IPS-NIHi11 (cell line): ENCODE measurements around the gene CSNK1D.

Experiments used
- DNase-seq: peaks from one replicate; pipeline ENCODE4 v3.0.0; 2012; ENCODE audit warnings: mixed read lengths, low spot score

CSNK1D gene

GRCh38 chr17:82310877-82311276, 37.4 kb upstream of the CSNK1D start:
- no peak for DNase-seq

GRCh38 chr17:82309656-82310570, 36.4 kb upstream of the CSNK1D start:
- DNase-seq: no peak

GRCh38 chr17:82305727-82306300, 32.3 kb upstream of the CSNK1D start:
- no peak for DNase-seq

GRCh38 chr17:82304826-82305726, 31.6 kb upstream of the CSNK1D start:
- peak; percentile 33 for DNase-seq

- DNase-seq: peak; percentile 16
Observed at GRCh38 chr17:82303944-82304808, 30.7 kb upstream of the CSNK1D start.

GRCh38 chr17:82302991-82303943, 29.8 kb upstream of the CSNK1D start:
- peak; percentile 20 for DNase-seq

GRCh38 chr17:82302568-82302963, 29.1 kb upstream of the CSNK1D start:
- no peak for DNase-seq

GRCh38 chr17:82301916-82302567, 28.5 kb upstream of the CSNK1D start:
- DNase-seq: no peak

GRCh38 chr17:82301300-82301915, 27.9 kb upstream of the CSNK1D start:
- DNase-seq: no peak

- DNase-seq: peak; percentile 88
Observed at GRCh38 chr17:82300707-82301270, 27.3 kb upstream of the CSNK1D start.

- no peak for DNase-seq
Observed at GRCh38 chr17:82300228-82300627, 26.7 kb upstream of the CSNK1D start.

- no peak for DNase-seq
Observed at GRCh38 chr17:82299452-82299851, 26.0 kb upstream of the CSNK1D start.

GRCh38 chr17:82298538-82299421, 25.3 kb upstream of the CSNK1D start:
- DNase-seq: peak; percentile 9

- DNase-seq: peak; percentile 55
Observed at GRCh38 chr17:82297714-82298537, 24.4 kb upstream of the CSNK1D start.

- no peak for DNase-seq
Observed at GRCh38 chr17:82297280-82297713, 23.8 kb upstream of the CSNK1D start.

GRCh38 chr17:82296511-82297279, 23.2 kb upstream of the CSNK1D start:
- no peak for DNase-seq
